NB4 (cell line): ENCODE measurements around the gene S100A2.

Source experiments
- DNase-seq: peaks from one replicate; pipeline ENCODE4 v3.0.0; 2010; ENCODE audit warnings: low read depth
- H3K4me3 ChIP-seq: one replicate; pipeline ENCODE4 v1.5.1; 2011; ENCODE audit warnings: mild to moderate bottlenecking, low read depth, low read length, moderate library complexity
- MYC ChIP-seq: IDR thresholded peaks from 2 replicates; pipeline ENCODE4 v1.6.1; 2011; ENCODE audit warnings: low read depth, low read length
- POLR2A ChIP-seq: IDR thresholded peaks from 2 replicates; pipeline ENCODE4 v1.6.1; 2011; ENCODE audit warnings: mild to moderate bottlenecking; ENCODE audit not compliant: insufficient read length; ENCODE audit errors: extremely low read depth
- TF ChIP-seq, protein P1 (sequence below): IDR thresholded peaks from 2 replicates; pipeline ENCODE4 v1.6.1; 2011; ENCODE audit warnings: low read depth, low read length
- TF ChIP-seq, protein P2 (sequence below): IDR thresholded peaks from one replicate; pipeline ENCODE4 v1.5.1; 2012; ENCODE audit warnings: low read depth, low read length

Gene S100A2

DNA sequence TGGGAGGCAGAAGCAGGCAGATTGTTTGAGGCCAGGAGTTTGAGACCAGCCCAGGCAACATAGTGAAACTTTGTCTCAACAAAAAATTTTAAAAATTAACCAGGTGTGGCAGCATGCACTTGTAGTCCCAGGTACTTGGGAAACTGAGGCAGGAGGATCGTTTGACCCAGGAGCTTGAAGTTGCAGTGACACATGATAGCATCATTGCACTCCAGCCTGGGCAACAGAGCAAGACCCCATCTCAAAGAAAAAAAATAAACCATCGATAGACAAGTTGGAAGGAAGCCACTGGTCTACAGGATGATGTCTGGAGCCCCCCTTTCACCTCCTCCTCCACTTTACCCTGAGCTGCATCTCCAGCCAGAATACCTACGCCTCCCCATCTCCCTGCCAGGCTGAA, 46.4 kb downstream of the S100A2 start:
- H3K4me3 ChIP-seq: no peak overlapping the region
- TF ChIP-seq, protein P1, sequence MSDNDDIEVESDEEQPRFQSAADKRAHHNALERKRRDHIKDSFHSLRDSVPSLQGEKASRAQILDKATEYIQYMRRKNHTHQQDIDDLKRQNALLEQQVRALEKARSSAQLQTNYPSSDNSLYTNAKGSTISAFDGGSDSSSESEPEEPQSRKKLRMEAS: no peak
- no peak for TF ChIP-seq MYC
- no peak for TF ChIP-seq POLR2A
- TF ChIP-seq, protein P2, sequence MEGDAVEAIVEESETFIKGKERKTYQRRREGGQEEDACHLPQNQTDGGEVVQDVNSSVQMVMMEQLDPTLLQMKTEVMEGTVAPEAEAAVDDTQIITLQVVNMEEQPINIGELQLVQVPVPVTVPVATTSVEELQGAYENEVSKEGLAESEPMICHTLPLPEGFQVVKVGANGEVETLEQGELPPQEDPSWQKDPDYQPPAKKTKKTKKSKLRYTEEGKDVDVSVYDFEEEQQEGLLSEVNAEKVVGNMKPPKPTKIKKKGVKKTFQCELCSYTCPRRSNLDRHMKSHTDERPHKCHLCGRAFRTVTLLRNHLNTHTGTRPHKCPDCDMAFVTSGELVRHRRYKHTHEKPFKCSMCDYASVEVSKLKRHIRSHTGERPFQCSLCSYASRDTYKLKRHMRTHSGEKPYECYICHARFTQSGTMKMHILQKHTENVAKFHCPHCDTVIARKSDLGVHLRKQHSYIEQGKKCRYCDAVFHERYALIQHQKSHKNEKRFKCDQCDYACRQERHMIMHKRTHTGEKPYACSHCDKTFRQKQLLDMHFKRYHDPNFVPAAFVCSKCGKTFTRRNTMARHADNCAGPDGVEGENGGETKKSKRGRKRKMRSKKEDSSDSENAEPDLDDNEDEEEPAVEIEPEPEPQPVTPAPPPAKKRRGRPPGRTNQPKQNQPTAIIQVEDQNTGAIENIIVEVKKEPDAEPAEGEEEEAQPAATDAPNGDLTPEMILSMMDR: no peak
- no peak for DNase-seq

DNA sequence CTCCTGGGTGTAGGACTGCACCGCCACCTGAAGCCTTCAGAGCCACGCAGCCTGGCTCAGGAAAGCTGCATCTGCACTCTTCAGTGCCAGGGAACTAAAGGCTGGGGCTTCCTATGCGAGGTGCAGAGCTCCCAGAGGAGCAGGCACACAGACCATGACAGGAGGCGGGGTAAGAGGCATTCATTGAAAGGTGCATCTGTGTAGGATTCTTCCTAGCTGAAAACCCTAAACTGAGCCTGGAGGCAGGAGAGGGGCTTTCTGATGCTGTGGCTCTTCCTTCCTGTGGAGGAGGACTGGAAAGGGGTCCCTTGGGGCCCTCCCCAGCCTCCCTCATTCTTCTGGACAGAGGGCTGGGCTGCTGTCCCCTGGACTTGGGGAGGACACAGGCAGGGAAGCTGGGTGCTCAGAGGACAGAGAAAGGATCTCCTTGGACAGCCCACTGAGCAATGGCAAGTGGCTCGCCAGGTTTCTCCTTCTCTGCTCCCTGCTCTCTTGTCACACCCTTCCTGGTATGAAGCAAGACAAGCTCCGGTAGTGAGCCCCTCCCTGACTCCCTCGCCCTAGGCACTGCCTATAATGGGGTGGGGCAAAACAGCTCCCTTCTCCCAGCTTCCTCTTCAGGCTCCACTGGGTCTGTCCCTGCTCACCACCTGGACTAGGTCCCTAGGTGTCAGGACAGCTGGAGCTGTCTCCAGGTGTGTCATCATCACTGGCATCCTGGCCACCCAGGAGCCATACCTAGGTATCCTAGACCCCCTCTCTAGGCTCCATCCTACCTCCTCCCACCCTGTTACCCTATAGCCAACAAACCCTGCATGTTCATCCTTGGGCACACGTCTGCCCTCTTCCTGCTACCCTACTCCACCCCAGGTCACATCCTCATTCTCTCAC, 49.9 kb downstream of the S100A2 start:
- no peak overlapping the region for H3K4me3 ChIP-seq
- TF ChIP-seq, protein P2: no peak
- TF ChIP-seq, protein P1: no peak
- peak; percentile 83 for DNase-seq

DNA sequence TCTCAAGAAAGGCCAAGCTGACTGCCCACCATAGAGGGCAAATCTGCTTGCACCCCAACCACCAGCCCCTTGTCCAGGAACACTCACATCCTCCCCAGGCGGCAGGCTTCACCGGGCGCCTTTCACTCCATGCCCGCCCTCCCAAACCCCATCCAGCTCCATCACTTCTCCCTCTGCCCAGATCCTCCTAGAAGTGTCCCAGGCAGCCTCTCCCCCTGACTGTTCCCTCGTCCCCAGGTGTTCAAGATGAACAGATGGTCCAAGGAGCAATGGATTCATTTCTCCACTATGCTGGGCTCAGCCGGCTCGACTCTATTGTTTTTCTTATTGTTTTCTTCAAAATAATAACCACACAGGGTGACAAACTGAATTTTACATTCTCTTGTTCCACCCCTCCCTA, 52.0 kb downstream of the S100A2 start:
- TF ChIP-seq, protein P1: no peak
- TF ChIP-seq, protein P2: no peak
- TF ChIP-seq MYC (no peak), POLR2A (no peak)
- no peak overlapping the region for H3K4me3 ChIP-seq
- no peak for DNase-seq

DNA sequence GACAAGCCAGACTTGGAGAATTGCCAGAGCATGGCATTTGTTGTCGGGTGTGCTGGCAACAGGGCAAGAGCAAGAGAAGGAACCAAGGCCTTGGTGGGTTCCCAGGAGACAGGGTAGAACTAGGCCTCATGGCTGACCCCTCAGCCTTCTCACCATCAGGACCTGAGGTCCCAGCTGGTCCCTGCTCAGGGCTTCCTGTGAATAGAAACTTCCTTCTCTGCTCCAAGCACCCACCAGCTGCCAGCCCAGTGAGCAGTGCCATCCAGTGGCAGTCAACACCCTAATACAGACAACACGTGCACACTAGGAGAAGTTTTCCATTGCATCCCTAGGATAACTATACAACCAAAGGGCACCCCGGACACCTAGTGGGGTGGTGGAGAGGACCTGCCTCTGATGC, 52.6 kb downstream of the S100A2 start:
- DNase-seq: peak; percentile 30
- TF ChIP-seq, protein P2: no peak
- no peak for TF ChIP-seq POLR2A
- no peak for TF ChIP-seq MYC
- TF ChIP-seq, protein P1: no peak
- no peak overlapping the region for H3K4me3 ChIP-seq
